ENCODE data around the gene ABCE1.
"Not testable (repeated sequence)": the region's sequence is repeated elsewhere in the genome, so short reads cannot be mapped to it uniquely, and the experiment has no call there.

The ABCE1 gene

DNA sequence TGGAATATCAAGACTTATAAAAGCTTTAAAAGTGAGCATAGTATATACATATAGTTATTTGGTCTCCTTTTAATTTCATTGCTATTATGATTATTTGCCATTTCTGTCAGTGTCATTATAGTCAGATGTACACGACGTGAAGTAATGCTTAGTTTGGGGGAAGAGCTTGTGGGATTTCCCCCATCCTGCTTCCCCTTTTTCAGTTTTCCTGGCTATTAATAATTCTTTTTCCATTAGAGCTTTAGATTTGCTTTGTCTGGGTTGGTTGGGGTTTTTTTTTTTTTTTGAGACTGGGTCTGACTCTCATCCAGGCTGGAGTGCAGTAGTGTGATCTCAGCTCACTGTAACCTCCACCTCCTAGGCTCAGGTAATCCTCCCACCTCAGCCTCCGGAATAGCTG lies 5.4 kb downstream of the ABCE1 start:
- no peak for DNase-seq

DNA sequence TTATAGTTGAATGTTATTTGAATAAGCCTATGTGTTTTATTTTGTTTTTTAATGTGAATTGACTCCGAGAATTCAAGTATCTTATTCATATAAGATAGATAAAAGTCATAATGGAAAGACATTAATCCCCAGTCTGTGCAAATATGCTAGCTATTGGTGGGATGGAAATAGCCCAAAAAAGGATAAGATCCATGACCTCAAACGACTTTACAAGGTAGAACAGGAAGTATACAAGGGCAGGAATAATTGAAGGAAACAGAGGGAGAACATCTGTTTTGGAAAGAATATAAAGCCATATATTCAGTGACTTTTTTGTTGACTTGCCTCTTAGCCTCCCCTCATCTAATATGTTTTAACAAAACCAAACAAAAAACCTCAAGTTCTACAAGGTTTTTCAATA lies 9.0 kb downstream of the ABCE1 start:
- DNase-seq = no peak

DNA sequence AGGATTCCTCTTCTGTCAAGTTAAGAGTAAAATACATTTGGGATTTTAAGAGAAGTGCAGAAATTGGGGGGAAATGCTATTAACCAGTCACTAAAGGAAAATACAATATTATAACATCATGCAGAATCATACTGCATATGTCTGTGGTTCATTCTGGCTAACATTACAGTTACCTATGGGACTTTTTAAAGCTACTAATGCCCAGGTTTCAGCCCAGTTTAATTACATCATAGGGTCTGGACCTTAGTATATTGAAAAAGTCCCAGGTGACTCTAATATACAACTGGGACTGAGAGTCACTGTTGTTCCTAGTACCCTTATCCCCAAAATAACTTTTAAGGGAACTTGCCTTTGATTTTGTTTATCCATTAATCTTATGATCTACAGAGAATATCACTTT lies 10.0 kb downstream of the ABCE1 start:
- DNase-seq = no peak

GRCh38 chr4:145125396-145125795 lies 27.3 kb downstream of the ABCE1 start:
- no peak for DNase-seq

DNA sequence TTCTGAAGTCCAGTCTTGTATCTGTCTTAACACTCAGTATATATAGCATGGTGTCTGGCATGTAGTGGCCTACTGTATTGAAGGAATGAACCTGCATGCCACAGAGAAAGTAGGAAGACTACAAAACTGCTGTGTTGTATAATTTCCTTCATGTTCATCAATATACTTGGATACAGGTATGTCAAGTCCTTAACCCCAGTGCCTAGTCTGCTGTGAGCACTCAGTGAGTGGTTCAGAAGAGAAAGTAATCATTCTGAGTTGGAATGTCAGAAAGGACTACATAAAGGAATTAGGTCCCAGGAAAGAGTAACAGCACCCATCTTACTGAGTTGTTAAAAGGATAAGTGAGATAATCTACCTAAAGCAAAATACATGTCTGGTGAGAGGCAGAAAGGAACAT lies 32.0 kb downstream of the ABCE1 start:
- DNase-seq = no peak

DNA sequence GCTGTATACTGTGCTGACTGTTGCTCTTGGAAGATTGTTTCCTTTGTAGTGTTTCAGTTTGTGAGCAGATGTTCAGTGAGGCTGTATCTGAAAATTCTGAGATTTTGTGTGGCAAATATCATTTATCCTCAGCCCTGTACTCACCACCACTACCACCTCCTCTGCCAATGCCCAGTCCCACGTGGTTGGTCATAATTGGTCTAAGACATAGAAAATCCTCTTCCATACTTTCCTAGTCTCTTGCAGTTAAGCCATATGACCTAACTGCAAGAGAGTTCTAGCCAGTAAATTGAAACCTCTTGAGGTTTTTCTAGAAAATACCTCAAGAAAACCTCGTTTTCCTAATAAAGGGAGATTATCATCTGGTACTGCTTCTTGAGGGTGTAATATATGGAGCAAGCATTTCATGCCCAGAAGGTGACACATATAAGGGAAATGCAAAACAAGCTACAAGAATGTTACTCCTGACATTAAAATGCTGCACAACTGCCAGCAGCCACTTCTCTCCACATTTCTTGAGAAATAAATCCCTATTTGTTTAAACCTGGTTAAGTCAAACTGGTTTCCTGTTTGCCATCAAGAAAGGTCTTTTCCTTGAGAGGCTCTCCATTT lies 32.8 kb downstream of the ABCE1 start:
- no peak for DNase-seq

- no peak for DNase-seq
Observed at GRCh38 chr4:145131848-145132247, 33.7 kb downstream of the ABCE1 start.

DNA sequence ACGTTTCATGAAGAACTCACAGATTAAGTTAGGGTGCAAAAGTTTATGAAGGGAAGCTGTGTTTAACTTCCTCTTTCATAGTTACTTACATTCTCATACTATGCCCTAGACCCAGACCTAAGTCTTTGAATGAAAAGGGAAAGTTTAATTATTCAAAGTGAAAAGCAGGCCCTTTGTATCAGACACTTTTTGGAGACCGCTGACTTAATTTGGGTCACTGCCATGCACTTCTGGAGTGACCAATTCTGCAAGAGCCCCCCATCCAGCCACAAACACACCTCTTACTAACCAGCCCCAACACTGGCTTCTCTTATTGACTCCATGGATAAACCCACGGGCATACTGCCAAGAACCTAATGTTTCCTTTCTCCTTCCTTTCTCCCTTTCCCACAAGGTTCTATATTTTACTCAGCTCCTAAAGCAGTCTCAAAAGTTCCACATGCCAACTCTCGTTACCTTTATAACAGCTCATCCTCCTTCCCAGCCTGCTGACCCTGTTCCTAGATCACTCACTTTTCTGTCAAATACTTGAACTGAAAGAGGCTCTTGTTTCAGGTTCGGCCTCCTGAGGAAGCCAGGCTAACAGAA lies 34.5 kb downstream of the ABCE1 start:
- no peak for DNase-seq

GRCh38 chr4:145136219-145136618 lies 38.1 kb downstream of the ABCE1 start:
- not testable (repeated sequence) for DNase-seq

GRCh38 chr4:145148980-145149379 lies 50.9 kb downstream of the ABCE1 start:
- DNase-seq = no peak

GRCh38 chr4:145153181-145153903 lies 55.2 kb downstream of the ABCE1 start:
- no peak for DNase-seq

DNA sequence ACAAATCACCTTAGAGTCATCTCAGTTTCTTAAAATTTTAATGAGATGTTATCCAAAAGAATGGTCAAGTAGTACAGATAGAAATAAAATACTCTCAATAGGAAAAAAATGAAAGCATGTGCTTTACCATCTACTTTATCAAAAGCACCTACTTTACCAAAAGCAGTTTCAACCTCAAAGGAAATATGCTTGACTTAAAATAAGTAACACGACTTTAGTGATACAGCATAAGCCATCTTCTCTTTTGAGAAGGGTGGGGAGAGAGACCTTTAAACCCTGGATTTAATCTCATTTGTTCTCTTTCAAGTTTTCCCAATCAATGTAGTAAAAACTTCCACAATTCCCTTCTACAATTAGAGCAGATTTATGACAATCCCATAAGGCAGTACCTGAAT lies 55.8 kb downstream of the ABCE1 start:
- no peak for DNase-seq

- DNase-seq = no peak
Observed at GRCh38 chr4:145154573-145154972, 56.5 kb downstream of the ABCE1 start.

GRCh38 chr4:145155268-145155870 lies 57.3 kb downstream of the ABCE1 start:
- no peak for DNase-seq

DNA sequence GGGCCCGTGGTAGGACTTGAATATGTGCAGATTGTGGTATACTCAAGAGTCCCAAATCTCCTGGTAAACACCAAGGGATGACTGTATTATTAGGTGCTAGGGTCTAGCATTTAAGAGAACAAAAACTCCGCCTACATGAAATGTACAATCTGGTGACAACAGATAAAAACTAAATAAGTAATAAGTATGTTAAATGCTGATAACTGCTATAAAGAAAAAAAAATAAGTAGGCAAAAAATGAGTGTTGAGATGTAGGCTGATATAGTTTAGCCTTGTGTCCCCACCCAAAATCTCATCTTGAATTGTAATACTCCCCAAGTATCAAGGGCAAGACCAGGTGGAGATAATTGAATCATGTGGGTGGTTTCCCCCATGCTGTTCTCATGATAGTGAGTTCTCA lies 58.9 kb downstream of the ABCE1 start:
- no peak for DNase-seq

- no peak for DNase-seq
Observed at GRCh38 chr4:145161549-145161948, 63.4 kb downstream of the ABCE1 start.

DNA sequence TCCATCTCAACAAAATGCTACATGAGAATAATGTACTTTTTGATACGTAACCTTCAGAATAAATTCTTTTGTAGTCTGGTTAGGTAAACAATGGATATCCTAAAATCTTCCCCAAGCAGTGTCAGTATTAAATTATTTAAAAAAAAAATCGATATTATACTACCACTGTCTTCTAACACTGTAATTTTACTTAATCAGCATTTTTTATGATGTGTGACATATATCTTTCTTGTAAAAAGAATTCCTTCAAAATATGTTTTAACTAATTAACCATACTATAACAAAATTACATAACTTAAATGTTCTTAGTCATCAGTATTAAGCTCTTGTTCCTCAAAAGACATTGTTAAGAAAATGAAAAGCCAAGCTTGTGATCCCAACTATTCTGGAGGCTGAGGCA lies 69.8 kb downstream of the ABCE1 start:
- no peak for DNase-seq

GRCh38 chr4:145168581-145169187 lies 70.6 kb downstream of the ABCE1 start:
- DNase-seq = no peak

GRCh38 chr4:145170223-145170622 lies 72.1 kb downstream of the ABCE1 start:
- DNase-seq = no peak

- no peak for DNase-seq
Observed at GRCh38 chr4:145171911-145172310, 73.8 kb downstream of the ABCE1 start.

DNA sequence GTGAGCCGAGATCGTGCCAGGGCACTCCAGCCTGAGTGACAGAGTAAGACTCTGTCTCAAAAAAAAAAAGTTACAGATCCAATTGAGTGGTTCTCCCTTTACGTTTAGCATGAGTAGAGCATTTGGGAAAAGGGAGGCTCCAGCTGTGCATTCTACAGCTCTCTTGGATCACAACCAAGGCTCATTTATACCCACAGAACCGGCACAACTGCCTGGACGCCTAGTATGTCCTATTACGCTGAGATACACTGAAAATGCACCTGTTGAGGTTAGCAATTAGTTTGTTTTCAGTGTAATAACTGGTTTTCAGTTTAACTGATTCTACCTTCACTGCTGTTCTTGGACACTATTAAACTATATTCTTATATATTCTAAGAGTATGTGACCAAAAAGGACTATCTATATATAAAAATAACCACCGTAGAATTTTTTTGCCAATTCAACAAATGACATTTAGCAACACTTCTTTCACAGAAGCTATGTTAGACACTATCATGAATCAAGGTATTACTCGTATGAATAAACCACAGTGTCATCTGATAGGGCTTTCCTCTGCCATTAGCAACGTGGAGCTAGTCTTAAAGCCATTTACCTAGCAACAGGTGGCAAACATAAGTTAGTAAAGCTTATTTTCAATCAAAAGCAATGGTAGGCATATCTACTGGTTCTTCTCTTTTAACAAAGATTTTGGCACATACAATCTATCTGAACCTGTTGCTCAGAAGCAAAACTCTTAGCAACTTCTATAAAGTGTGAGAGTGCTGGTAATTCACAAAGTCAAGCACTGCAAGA lies 78.7 kb downstream of the ABCE1 start:
- DNase-seq = no peak

DNA sequence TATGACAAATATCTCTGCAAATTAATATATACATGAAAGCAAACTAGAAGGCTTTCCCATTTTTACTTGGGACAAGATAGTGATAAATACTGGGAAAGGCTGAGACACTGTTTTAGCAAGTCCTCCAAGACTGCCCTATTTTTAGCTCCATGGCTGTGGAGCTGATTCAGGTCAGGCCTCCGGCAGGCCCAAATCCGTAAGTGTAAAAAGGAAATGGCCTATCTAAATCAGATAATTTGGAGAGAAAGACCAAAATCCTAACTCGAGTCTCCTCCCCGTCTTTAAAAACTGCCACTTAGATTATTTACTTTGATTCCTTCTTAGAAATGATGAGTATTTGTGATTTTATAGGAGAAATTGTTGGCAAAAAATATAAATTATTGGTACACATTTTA lies 79.4 kb downstream of the ABCE1 start:
- DNase-seq = no peak
